NCI-H2029 (cell line): ENCODE measurements around the gene PODN.

ENCODE experiments used
- DNase-seq: peaks from one replicate; lab custom pipeline; 2025; lab: John Stamatoyannopoulos, UW

The PODN gene

GRCh38 chr1:53132176-53132575 is 70.2 kb downstream of the PODN start:
- no peak for DNase-seq

GRCh38 chr1:53133261-53134041 is 71.4 kb downstream of the PODN start:
- no peak for DNase-seq

- no peak for DNase-seq
These were observed 72.1 kb downstream of the PODN start for GRCh38 chr1:53134042-53134485.
